Fibroblast of the conjunctiva (primary cell): ENCODE results near the gene SLC1A5.
"Not testable (repeated sequence)": the region's sequence is repeated elsewhere in the genome, so short reads cannot be mapped to it uniquely, and the experiment has no call there.

ENCODE experiments used
- DNase-seq: peaks from one replicate; pipeline ENCODE4 v3.0.0-alpha.2; 2010; ENCODE audit warnings: low read depth

SLC1A5 gene

DNA sequence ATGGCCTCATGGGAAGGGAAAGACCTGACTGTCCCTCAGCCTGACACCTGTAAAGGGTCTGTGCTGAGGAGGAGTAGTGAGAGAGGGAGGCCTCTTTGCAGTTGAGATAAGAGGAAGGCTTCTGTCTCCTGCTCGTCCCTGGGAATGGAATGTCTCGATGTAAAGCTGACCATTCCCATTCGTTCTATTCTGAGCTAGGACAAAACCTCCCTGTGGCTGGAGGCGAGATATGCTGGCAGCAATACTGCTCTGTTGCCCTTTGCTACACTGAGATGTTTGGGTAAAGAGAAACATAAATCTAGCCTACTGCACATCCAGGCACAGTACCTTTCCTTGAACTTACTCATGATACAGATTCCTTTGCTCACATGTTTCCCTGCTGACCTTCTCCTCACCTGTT, 19.6 kb downstream of the SLC1A5 start:
- DNase-seq, result not testable (repeated sequence)

DNA sequence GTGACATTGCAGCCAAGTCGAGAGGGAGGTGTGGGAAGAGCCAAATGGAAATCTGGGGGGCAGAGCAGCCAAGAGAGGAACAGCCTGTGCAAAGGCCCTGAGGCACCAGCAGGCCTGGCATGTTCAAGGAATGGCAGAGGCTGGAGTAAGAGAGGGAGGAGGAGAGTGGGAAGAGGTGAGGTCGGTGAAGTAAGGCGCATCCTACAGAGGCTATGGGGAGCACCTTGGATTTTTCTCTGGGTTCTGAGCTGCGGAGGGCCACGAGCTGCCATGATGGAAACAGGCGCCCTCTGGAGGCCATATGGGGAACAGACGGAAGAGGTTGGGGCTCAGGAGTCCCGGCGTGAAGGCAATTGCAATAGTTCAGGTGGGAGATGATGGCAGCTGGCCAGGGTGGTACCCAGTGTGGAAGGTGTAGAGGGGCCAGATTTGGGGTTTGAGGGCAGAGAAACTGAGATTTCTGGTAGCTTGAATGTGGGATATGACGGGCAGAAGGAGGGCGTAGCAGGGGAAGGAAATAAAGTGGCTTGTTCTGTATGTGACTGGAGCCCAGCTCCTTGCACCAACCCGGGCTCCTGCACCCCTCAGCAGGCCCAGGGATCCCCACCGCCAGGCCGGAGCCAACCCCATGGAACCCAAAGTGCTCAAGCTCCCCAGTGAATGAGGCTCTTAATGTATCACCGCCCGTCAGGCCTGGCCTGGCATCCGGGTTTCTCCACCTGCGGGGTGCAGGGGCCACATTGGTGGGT, 21.7 kb downstream of the SLC1A5 start:
- DNase-seq, result no peak

DNA sequence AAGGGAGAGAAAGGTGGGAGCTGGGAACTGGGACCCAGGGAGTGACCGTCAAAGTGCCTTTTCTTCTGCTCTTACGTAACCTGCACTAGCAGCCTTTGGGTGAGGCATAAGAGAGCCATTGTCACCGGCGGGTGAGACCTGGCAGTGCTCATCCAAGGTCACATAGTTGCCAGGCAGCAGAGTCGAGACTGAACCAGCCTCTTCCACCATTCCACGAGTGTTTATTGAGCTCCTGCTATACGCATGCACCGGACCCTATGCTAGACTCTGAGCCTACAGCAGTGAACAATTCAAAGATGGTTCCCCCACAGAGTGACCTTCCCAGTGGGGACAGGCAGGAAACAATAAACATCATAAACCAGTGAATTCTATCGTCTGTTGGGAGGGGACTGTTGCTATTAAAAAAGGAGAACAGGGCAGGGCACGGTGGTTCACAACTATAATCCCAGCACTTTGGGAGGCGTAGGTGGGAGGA, 23.5 kb downstream of the SLC1A5 start:
- DNase-seq, result no peak

DNA sequence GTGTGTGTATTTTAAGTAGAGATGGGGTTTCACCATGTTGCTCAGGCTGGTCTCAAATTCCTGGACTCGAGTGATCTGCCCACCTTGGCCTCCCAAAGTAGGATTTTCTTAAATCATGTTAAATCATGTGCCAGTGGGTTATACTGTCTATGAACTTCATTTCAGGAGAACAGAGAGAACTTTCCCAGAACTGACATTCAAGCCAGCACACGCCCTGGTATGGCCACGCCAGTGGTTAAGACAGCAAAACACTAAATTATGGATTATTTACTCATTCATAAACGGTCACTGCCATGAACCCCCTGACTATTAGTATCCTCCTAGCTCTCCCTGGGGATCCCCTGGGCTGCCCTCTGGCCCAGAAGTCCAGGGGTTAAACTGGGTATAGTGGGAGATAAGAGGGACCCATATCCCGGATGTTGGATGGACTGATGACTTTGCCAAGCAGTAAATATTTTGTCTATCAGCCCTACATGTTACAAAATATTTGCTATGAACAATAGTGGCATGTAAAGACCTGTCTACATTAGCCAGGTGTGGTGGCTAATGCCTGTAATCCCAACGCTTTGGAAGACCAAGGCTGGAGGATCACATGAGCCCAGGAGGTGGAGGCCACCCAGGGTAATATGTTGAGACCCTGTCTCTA, 26.0 kb downstream of the SLC1A5 start:
- no peak for DNase-seq

DNA sequence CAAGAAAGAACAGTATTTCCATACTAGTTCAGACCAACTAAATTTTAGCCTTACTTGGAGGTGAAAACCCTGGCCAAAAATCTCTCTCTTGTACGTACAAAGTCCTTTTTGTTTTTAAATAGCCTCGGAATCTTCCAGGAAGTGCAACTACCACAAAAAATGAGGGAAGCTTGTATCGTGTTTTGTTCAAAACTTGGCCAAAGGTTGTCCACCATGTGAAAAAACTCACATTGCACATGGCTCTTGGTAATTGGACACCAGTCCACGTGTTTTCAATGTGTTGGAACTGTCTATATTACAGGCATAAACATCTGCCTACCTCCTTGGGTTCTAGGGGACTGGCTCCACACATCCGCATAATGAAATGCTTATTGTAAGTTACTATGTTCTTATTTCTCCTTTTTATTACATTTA, 27.0 kb downstream of the SLC1A5 start:
- DNase-seq, result peak; percentile 84

DNA sequence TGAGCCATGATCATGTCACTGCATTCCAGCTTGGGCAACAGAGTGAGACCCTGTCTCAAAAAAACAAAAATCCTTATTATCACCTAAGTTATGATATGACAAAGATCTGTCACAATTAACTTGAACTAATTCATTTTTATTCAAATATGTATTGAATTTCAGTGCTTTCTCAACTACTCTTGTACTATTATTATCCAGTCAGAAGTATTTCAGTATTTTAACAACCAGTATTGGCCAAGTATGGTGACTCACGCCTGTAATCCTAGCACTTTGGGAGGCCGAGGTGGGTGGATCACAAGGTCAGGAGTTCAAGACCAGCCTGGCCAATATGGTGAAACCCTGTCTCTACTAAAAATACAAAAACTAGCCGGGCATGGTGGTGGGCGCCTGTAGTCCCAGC, 27.5 kb downstream of the SLC1A5 start:
- DNase-seq, result not testable (repeated sequence)

DNA sequence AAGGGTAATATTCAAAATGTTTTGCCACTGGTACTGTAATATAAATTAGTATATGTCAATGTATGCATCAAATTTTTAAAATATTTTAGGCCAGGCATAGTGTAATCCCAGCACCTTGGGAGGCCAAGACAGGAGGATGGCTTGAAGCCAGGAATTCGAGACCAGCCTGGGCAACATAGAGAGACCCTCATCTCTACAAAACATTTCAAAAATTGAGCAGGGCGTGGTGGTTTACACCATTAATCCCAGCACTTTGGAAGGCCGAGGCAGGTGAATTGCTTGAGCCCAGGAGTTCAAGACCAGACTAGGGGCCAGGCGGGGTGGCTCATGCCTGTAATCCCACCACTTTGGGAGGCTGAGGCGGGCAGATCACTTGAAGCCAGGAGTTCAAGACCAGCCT, 28.0 kb downstream of the SLC1A5 start:
- no peak for DNase-seq

DNA sequence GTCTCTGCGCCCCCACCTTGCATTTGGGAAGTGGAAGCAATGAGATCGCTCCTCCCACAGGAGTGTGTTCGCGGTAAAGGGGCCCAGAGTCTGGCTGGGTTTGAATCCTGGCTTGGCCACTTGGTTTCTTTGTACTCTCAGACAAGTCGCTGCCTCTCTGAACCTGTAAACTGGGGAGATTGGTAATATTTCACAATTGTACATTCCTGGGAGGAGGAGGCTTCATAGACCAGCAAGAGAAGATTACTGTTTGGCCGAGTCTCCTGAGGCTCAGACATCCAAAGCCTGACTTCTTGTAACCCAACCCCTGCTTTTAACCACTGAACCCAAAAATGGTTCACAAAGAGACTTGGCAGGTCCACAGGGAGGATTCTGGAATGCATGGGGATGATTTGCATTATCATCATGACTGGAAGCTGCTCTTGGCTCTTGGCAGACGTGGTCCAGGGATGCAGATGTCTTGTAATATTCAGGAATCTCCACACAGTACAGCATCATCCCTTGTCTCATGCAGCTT, 28.5 kb downstream of the SLC1A5 start:
- DNase-seq, result peak; percentile 99

DNA sequence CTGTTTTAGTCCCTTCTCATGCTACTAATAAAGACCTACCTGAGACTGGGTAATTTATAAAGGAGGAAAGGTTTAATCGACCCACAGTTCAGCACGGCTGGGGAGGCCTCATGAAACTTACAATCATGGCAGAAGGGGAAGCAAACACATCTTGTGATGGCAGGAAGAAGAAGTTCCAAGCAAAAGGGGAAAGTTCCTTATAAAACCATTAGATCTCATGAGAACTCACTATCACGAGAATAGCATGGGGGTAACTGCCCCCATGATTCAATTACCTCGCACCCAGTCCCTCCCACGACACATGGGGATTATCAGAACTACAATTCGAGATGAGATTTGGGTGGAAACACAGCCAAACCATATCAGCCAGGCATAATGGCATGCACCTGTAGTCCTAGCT, 29.2 kb downstream of the SLC1A5 start:
- DNase-seq, result no peak

DNA sequence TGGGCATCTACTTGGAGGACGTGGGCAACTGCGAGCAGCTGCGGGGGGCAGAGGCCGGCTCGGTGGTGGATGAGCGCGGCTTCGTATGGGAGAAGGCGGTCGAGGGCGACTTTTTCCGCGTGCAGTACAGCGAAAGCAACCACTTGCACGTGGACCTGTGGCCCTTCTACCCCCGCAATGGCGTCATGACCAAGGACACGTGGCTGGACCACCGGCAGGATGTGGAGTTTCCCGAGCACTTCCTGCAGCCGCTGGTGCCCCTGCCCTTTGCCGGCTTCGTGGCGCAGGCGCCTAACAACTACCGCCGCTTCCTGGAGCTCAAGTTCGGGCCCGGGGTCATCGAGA, 31.9 kb downstream of the SLC1A5 start:
- DNase-seq, result no peak

DNA sequence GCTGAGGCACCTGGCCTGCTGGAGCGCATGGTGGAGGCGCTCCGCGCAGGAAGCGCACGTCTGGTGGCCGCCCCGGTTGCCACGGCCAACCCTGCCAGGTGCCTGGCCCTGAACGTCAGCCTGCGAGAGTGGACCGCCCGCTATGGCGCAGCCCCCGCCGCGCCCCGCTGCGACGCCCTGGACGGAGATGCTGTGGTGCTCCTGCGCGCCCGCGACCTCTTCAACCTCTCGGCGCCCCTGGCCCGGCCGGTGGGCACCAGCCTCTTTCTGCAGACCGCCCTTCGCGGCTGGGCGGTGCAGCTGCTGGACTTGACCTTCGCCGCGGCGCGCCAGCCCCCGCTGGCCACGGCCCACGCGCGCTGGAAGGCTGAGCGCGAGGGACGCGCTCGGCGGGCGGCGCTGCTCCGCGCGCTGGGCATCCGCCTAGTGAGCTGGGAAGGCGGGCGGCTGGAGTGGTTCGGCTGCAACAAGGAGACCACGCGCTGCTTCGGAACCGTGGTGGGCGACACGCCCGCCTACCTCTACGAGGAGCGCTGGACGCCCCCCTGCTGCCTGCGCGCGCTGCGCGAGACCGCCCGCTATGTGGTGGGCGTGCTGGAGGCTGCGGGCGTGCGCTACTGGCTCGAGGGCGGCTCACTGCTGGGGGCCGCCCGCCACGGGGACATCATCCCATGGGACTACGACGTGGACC, 32.4 kb downstream of the SLC1A5 start:
- no peak for DNase-seq

DNA sequence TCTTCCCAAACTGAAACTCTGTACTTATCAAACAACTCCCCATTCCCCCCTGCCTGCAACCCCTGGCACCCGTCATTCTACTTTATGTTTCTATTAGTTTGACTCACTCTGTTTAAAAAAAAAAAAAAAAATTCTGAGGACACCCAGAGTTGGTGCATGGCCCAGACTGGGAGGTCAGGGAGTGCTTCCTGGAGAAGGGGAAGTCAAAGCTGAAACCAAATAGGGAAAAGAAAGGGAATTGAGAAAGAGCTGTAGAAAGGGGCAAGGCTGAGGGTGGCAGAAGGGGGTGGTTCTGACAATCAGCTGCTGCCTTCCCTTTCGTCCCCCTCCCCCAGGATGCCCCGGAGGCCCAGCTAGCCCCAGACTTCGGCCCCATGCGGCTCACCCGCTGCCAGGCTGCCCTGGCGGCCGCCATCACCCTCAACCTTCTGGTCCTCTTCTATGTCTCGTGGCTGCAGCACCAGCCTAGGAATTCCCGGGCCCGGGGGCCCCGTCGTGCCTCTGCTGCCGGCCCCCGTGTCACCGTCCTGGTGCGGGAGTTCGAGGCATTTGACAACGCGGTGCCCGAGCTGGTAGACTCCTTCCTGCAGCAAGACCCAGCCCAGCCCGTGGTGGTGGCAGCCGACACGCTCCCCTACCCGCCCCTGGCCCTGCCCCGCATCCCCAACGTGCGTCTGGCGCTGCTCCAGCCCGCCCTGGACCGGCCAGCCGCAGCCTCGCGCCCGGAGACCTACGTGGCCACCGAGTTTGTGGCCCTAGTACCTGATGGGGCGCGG, 33.1 kb downstream of the SLC1A5 start:
- peak; percentile 50 for DNase-seq

DNA sequence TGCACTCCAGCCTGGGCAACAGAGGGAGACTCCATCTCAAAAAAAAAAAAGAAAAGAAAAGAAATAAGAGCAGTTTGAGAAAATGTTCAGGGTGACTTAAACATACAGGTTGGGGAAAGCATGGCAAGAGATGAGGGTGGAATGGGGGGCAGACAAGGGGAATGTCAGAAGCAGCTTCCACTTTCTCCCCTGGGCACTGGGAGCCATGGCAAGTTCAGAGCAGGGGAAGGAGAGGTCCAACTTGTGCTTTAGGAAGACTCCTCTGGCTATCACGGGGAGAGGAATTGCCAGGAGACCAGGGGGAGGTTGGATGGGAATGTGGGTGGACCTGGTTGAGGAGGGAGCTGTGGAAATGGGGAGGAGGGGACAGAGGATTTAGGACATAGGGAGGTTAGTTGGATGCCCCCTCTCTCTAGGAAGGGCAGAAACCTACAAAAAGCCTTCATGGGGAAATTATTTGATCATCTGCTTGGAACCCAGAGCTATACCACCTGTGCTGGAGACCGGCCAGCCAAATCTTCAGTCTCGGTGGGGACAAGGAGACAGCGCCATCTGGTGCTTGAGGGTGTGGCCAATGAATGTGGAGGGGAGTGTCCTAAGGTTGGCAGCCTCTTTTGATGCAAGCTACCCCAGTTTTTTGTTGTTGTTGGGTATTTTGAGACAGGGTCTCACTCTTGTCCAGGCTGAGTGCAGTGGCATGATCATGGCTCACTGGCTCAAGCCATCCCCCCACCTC, 34.8 kb downstream of the SLC1A5 start:
- no peak for DNase-seq

DNA sequence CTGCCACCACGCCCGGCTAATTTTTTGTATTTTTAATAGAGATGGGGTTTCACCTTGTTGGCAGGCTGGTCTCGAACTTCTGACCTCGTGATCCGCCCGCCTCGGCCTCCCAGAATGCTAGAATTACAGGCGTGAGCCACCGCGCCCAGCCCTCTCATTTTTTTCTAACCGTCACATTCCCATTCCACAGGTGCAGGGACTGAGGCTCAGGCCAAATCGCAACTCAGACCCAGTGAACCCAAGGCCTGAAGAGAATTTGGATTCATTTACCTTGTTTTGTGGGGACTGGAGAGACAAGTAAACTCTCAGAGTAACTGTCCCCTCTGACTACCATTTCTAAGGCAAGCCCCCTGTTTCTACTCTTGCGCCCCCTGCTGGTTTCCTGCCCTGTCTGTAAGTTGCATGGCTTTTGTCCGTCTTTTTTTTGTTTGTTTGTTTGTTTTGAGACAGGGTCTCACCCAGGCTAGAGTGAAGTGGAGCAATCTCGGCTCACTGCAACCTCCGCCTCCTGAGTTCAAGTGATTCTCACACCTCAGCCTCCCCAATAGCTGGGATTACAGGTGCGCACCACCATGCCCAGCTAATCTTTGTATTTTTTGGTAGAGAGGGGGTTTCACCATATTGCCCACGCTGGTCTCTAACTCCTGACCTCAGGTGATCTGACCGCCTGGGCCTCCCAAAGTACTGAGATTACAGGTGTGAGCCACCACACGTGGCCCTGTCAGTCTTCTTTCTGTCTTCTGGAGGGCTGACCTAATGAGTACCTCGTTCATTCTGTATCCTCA, 39.9 kb downstream of the SLC1A5 start:
- DNase-seq, result peak; percentile 40

DNA sequence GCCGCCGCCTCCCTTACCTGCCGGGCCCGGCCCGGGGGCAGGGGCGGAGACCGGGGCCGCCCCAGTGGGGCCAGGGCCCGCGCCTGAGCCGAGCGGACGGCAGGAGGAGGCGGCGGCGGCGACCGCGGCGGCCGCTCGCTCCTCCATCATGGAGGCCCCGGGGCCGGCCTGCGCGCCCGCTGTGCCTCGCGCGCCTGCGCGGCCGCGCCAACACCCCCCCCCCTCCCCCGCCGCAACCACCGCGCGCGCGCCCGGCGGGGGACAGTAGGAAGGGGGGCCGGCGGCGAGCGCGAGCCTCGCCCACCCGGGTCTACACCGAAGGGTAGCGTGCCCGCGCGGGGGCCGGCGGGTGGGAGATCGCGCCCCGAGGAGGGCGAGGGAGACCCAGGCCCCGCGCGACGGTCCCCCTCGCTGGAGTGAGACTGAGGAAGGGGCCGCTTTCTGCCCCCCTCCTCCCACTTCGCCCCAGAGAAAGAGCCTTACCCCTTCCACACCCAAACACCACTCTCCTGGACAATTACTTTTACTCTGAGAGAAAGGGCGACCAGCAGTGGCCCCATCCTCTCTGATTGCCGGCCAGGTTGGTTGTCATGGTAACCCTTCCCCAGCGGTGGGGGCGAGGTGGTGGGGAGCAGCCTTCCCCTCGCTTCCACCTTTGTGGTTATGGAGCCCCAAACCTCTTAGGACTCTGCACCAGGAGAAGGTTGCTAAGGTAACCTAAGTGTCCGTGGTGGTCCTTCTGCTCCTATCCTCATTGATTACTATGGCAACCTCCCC, 41.9 kb downstream of the SLC1A5 start, which contains the start of gene STRN4:
TSS of gene STRN4 (minus strand) at position 170 of the 777 bp plus-strand sequence. CDS start at position 150, 20 bp downstream.
- no peak for DNase-seq

DNA sequence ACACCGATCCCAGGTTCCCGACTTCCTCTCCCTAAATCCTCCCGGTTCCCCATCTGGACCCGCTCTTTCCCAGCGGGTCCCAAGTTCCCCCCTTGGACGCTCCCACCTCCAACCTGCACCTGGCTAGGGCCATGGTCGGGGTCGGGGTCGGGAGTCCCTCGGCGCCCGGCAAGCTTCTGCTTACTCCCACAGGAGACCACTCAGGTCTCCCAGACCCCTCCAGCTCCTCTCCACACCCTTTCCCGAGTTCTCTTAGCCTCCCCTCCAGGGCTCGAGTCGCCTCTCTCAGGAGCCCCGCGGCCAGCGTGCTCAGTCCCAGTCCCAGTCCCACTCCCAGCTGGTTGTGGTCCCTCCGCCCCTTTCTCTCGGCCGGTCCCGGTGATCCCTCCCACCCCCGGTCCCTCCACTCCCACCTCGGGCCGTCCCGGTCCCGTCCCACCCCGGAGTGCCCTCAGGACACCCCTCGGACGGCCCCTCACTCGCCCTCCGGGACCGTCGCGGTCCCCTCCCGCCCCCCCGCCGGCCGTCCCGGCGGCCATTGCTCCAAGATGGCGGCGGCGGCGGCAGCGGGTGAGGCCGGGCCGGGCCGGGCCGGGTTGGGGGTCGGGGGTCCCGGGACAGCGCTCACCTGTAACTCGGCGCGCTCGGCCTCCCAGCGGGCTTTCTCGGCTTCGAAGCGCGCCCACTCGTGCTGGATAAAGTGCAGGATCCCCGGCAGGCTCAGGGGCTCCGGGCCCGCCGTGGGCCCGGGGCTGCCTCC, 42.7 kb downstream of the SLC1A5 start, which contains the start of gene FKRP:
TSS of gene FKRP (plus strand) at position 537 of the 760 bp plus-strand sequence. CDS start 9,394 bp downstream, outside the sequence.
- DNase-seq, result no peak

DNA sequence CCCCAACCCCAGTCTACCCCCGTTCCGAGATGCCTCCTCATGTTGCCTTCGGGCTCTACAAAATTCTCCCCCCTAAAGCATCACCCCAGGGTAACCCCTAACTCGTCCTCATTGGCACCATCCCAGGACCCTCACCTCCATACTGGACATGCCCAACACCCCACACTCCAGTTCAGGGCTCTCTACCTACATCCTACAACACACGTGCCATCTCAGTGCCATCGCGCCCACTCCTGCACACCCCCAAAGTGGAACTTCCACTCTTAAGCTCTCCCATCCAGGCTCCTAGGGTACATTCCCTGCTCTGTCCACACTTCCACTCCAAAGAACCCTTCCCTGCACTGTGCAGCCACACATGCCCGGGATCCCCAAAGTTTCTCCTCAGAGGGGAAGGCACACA, 43.4 kb downstream of the SLC1A5 start:
- DNase-seq, result no peak

DNA sequence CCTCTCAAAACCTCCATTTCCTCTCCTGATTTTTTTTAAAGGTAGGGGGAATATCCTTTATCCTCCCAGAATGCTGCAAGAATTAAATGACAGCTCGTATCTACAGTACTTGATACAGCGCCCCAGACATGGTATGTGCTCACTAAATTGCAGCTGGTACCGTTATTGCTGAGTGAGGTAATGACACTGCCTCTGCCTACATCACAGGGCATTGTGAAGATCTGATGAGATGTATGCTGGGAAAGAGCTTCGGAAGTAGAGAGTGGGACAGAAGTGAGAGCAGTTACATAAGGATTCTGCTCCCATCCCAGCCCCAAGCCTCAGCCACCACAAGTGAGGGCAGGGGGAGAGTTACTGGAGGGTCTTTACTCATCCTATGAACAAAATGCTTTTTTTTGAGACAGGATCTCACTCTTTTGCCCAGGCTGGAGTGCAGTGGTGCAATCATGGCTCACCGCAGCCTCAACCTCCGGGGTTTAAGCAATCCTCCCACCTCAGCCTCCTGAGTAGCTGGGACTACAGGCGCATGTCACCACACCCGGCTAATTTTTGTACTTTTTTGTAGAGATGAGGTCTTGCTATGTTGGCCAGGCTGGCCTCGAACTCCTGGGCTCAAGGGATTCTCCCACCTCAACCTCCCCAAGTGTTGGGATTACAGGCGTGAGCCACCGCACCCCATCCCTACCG, 44.2 kb downstream of the SLC1A5 start:
- DNase-seq, result no peak
